PC-3 (cell line): ENCODE results near the gene TKFC. TPM values are rescaled to one million over a fixed set of nuclear protein-coding genes. Genes with fewer than 3 reads are reported as not detected.

Experiments
- ATAC-seq: fragments of 200-7000 bp; cut with Tn5 transposase; 2 replicates; pipeline ENCODE4 v1.9.1; 2020; ENCODE audit warnings: mild to moderate bottlenecking, moderate library complexity
- BruUV-seq: library from RNA; stranded (reverse); fragments of 400-500 nt; replicated peaks from 2 replicates; lab custom pipeline; 2021; lab: Mats Ljungman, UMichigan
- CTCF ChIA-PET: fragments of 300-600 bp; sonication (Branson Sonifier 250); formaldehyde crosslinking; loops from one replicate; lab custom pipeline; 2022; ENCODE audit warnings: antibody characterized with exemption; lab: Charles Lee
- POLR2A ChIA-PET: fragments of 300-600 bp; sonication (Branson Sonifier 250); formaldehyde crosslinking; loops from one replicate; lab custom pipeline; 2022; ENCODE audit warnings: antibody characterized with exemption; ENCODE audit not compliant: unreplicated experiment; lab: Charles Lee
- DNase-seq: peaks from one replicate; pipeline ENCODE4 v3.0.0-alpha.2; 2015
- H2AFZ ChIP-seq: fragments of 300-600 bp; sonication (generic); 2 replicates; pipeline ENCODE4 v1.6.0; 2016; ENCODE audit warnings: antibody characterized with exemption, low read length
- H3F3A ChIP-seq: fragments of 300-600 bp; sonication (generic); one replicate; pipeline ENCODE4 v1.6.0; 2017; ENCODE audit warnings: antibody characterized with exemption, low read length, control low read depth, mild to moderate bottlenecking; ENCODE audit not compliant: unreplicated experiment
- H3K27ac ChIP-seq: fragments of 300-600 bp; sonication (generic); 2 replicates; pipeline ENCODE4 v1.5.1; 2016; ENCODE audit warnings: mild to moderate bottlenecking, low read length
- H3K27me3 ChIP-seq: fragments of 300-600 bp; sonication (generic); 2 replicates; pipeline ENCODE4 v1.6.1; 2016; ENCODE audit warnings: low read length, mixed read lengths
- H3K36me3 ChIP-seq: fragments of 300-600 bp; sonication (generic); 2 replicates; pipeline ENCODE4 v1.6.1; 2016; ENCODE audit warnings: low read depth, mixed run types, low read length, mixed read lengths
- H3K4me1 ChIP-seq: fragments of 300-600 bp; sonication (generic); 2 replicates; pipeline ENCODE4 v1.5.1; 2016; ENCODE audit warnings: low read length; ENCODE audit not compliant: insufficient read depth
- H3K4me2 ChIP-seq: fragments of 300-600 bp; sonication (generic); 2 replicates; pipeline ENCODE4 v1.6.0; 2016; ENCODE audit warnings: low read length
- H3K4me3 ChIP-seq: fragments of 300-600 bp; sonication (generic); 2 replicates; pipeline ENCODE4 v1.5.1; 2016; ENCODE audit warnings: mild to moderate bottlenecking, low read length, mixed read lengths
- H3K79me2 ChIP-seq: fragments of 300-600 bp; sonication (generic); 2 replicates; pipeline ENCODE4 v1.6.1; 2017; ENCODE audit warnings: low read length, mixed read lengths
- H3K9ac ChIP-seq: fragments of 300-600 bp; sonication (generic); 2 replicates; pipeline ENCODE4 v1.6.0; 2016; ENCODE audit warnings: mild to moderate bottlenecking, low read length
- H3K9me2 ChIP-seq: fragments of 300-600 bp; sonication (generic); replicated peaks from 2 replicates; pipeline ENCODE4 v1.6.1; 2016; ENCODE audit warnings: mixed run types, low read length, mixed read lengths
- H3K9me3 ChIP-seq: fragments of 300-600 bp; sonication (generic); 2 replicates; pipeline ENCODE4 v1.6.1; 2016; ENCODE audit warnings: low read length, mixed read lengths
- H4K20me1 ChIP-seq: fragments of 300-600 bp; sonication (generic); 2 replicates; pipeline ENCODE4 v1.6.1; 2016; ENCODE audit warnings: low read length, mixed read lengths
- CTCF ChIP-seq: fragments of 300-600 bp; sonication (generic); conservative IDR thresholded peaks from 2 replicates; pipeline ENCODE4 v1.5.1; 2017; ENCODE audit warnings: antibody characterized with exemption, low read depth, mild to moderate bottlenecking, low read length
- EZH2 ChIP-seq: fragments of 300-600 bp; sonication (generic); IDR thresholded peaks from one replicate; pipeline ENCODE4 v1.6.1; 2017; ENCODE audit warnings: antibody characterized with exemption, mild to moderate bottlenecking, low read length; ENCODE audit not compliant: unreplicated experiment
- EZH2phosphoT487 ChIP-seq: fragments of 300-600 bp; sonication (generic); IDR thresholded peaks from 2 replicates; pipeline ENCODE4 v1.6.1; 2018; ENCODE audit warnings: mild to moderate bottlenecking, antibody characterized with exemption, low read length, borderline replicate concordance
- intact Hi-C: fragments of 100-400 bp; cut with micrococcal nuclease; formaldehyde crosslinking; loops from 2 replicates; pipeline ENCODE4 v1.9.0; 2023
- total RNA-seq: library from RNA; depleted of rRNA; stranded (reverse); fragments of >200 nt; gene quantifications from 2 replicates; pipeline ENCODE4 v1.2.3, GENCODE V29; 2014

Gene TKFC
- total RNA-seq, 1 experiment from 2014 or later: 56.9 TPM

GRCh38 chr11:61384271-61385242 lies 51.5 kb downstream of the TKFC start:
- intact Hi-C loops: loop anchor here (1.0 kb wide), 1 partner anchor 48 kb away; no protein-coding TSS in a partner anchor
- no TSS peak for BruUV-seq
- ATAC-seq (peak; percentile 31; the same call in 1 of the 2 replicates), DNase-seq (peak; percentile 41)
- POLR2A ChIA-PET: interaction anchor here (0.6 kb wide), 1 partner anchor 86 kb away, joined by 3 read pairs; no protein-coding TSS in a partner anchor
- H3K36me3 ChIP-seq: no peaks in the 10 kb centered on the region
- H3K9me2 ChIP-seq: no peaks in the 10 kb centered on the region
- H2AFZ ChIP-seq: no peak overlapping the region
- TF ChIP-seq EZH2 (no peak), EZH2phosphoT487 (no peak), CTCF (peak; percentile 25; the same call in 1 of the 2 replicates)
- H3K27me3 ChIP-seq: no peaks in the 10 kb centered on the region
- no peak overlapping the region for H3K4me2 ChIP-seq
- no peaks in the 10 kb centered on the region for H3F3A ChIP-seq
- no peaks in the 10 kb centered on the region for H3K4me1 ChIP-seq
- CTCF ChIA-PET: interaction anchor here (0.5 to 3.3 kb wide), 5 partner anchors 17 to 114 kb away, joined by 3 to 63 read pairs (median 3); partner anchors contain the start of gene CYB561A3
- no peak overlapping the region for H3K27ac ChIP-seq
- no peaks in the 10 kb centered on the region for H3K79me2 ChIP-seq
- H3K4me3 ChIP-seq: no peak overlapping the region
- H3K9ac ChIP-seq: no peak overlapping the region
- no peaks in the 10 kb centered on the region for H3K9me3 ChIP-seq
- no peaks in the 10 kb centered on the region for H4K20me1 ChIP-seq

- DNase-seq (no peak), ATAC-seq (no peak)
- BruUV-seq: no TSS peak
- Histone ChIP-seq H3K4me2 (no peak overlapping the region), H2AFZ (no peak overlapping the region), H3K27me3 (no peaks in the 10 kb centered on the region), H3K9me3 (no peaks in the 10 kb centered on the region), H3K27ac (no peak overlapping the region), H4K20me1 (no peaks in the 10 kb centered on the region), H3F3A (no peaks in the 10 kb centered on the region), H3K36me3 (no peaks in the 10 kb centered on the region; the same call in 1 of the 2 replicates), H3K9ac (no peak overlapping the region), H3K4me1 (peaks cover 14% of the 10 kb centered on the region), H3K4me3 (no peak overlapping the region), H3K79me2 (peaks cover 14% of the 10 kb centered on the region), H3K9me2 (no peaks in the 10 kb centered on the region)
- CTCF ChIA-PET: no interaction called here
- no peak for TF ChIP-seq EZH2
- no peak for TF ChIP-seq EZH2phosphoT487
- no peak for TF ChIP-seq CTCF
- POLR2A ChIA-PET: no interaction called here
- intact Hi-C loops: no loop called here
Measured at GRCh38 chr11:61390161-61390560, 57.1 kb downstream of the TKFC start.
